ENCODE data around the gene SDSL. TPM values are rescaled to one million over a fixed set of nuclear protein-coding genes. Genes with fewer than 3 reads are reported as not detected.

Gene SDSL
- total RNA-seq, 2 donors from 2014 or later = 0.76 to 2.6 TPM

GRCh38 chr12:113467502-113468364, 45.6 kb downstream of the SDSL start:
- no peak for ATAC-seq
- H3K27me3 Mint-ChIP-seq = peaks cover 28 to 42% of the 10 kb centered on the region in 2 donors
- H3K9me3 Mint-ChIP-seq = no peaks in the 10 kb centered on the region
- H3K27ac Mint-ChIP-seq = no peak overlapping the region
- DNase-seq (ENCODE audit: low spot score) = no peak
- peaks cover 13 to 15% of the 10 kb centered on the region in 2 donors for H3K4me1 Mint-ChIP-seq (ENCODE audit: low read depth in 2 of 2)
- no peak overlapping the region for H3K4me3 Mint-ChIP-seq
- H3K36me3 Mint-ChIP-seq = peaks cover 6% of the 10 kb centered on the region

DNA sequence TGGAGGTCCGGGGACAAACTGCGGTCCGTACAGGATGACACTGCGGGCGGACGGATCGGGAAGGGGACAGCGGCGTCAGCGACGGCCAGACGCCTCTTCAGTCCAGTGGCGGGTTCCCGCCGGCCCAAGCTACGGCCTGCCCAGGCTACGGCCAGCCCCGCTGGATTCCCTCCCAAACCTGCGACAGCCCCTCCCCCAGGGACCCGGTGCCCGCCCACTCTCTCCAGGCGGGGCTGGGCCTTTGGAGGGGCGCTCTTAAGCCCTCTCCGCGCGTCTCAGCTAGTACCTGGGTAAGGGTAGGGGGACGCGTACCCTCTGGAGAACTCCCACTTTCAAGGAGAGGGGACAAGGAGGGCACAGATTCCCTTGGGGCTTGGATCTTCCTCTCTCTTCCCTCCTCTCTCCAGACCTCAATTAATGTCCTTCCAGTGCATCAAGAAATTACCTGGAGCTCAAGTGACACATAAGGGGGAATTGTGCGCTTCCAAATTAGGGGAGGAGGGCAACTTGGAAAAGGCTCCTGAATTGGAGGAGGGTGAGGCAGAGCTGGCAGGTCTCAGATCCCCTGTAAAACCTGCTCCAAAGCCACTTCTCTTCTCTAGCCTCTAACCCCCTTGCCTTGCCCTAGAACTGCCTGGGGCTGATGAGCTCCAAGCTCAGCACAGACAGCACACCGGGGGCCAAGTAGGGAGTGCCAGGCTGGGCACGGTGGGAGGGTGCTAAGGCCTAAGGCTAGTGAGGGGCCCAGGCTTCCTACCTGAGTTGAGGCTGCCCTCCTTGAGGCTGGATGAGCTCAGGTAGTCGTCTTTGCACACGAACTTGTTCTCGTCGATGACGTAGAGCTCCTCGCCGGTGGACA, 46.4 kb downstream of the SDSL start:
- Mint-ChIP-seq H3K36me3 (peaks cover 5% of the 10 kb centered on the region), H3K4me1 (ENCODE audit: low read depth in 2 of 2) (peaks cover 9 to 13% of the 10 kb centered on the region in 2 donors), H3K4me3 (no peak overlapping the region), H3K27ac (no peak overlapping the region), H3K9me3 (no peaks in the 10 kb centered on the region), H3K27me3 (peaks cover 29 to 47% of the 10 kb centered on the region in 2 donors)
- ATAC-seq = no peak
- DNase-seq (ENCODE audit: low spot score) = no peak

GRCh38 chr12:113469224-113469948, 47.2 kb downstream of the SDSL start:
- Mint-ChIP-seq H3K27ac (no peak overlapping the region), H3K9me3 (no peaks in the 10 kb centered on the region), H3K36me3 (no peaks in the 10 kb centered on the region), H3K4me3 (no peak overlapping the region), H3K4me1 (ENCODE audit: low read depth in 2 of 2) (peaks cover 4 to 11% of the 10 kb centered on the region in 2 donors), H3K27me3 (peaks cover 29 to 46% of the 10 kb centered on the region in 2 donors)
- ATAC-seq (no peak), DNase-seq (ENCODE audit: low spot score) (no peak)

GRCh38 chr12:113469949-113470743, 48.0 kb downstream of the SDSL start:
- ATAC-seq (no peak), DNase-seq (ENCODE audit: low spot score) (no peak)
- H3K9me3 Mint-ChIP-seq = no peaks in the 10 kb centered on the region
- H3K36me3 Mint-ChIP-seq = no peaks in the 10 kb centered on the region
- peaks cover 4 to 14% of the 10 kb centered on the region in 2 donors for H3K4me1 Mint-ChIP-seq (ENCODE audit: low read depth in 2 of 2)
- no peak overlapping the region for H3K27ac Mint-ChIP-seq
- peaks cover 37 to 52% of the 10 kb centered on the region in 2 donors for H3K27me3 Mint-ChIP-seq
- H3K4me3 Mint-ChIP-seq = no peak overlapping the region

DNA sequence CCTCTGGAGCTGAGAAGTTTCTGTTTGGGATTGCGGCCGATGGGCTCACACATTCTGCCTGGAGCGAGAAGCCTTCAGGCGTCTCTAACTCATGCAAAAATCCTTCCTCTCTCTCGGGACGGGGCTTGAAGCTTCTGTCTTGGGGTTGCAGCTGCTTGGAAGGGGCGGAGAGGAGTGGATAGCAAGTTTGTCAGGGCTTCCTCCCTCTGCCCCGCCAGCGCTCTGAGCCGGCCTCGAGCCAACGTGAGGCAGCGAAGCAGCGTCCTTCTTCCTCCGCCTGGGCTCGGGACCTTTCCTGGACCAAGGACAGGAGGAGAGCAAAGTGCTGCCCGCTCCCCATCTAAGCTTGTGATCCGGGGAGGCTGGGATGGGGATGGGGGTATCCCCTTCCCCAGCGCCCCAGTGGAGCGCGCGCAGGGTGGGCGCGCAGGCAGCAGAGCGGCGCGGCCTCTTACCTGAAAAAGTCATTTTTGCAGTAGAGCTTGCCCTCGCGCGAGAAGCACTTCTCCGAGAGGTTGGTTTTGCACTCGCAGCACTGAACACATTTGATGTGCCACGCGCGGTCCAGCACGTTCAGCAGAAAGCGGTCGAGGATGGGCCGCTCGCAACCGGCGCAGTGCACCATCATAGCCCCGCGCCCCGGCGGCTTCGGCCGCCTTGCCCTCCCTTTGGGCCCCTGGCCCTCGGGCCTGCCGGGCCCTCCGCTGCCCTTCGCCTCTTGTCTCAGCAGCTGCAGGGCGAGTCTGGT, 48.9 kb downstream of the SDSL start:
- no peak overlapping the region for H3K4me3 Mint-ChIP-seq
- no peak overlapping the region for H3K27ac Mint-ChIP-seq
- peaks cover 4 to 12% of the 10 kb centered on the region in 2 donors for H3K4me1 Mint-ChIP-seq (ENCODE audit: low read depth in 2 of 2)
- H3K27me3 Mint-ChIP-seq = peaks cover 38 to 57% of the 10 kb centered on the region in 2 donors
- no peaks in the 10 kb centered on the region for H3K36me3 Mint-ChIP-seq
- no peaks in the 10 kb centered on the region for H3K9me3 Mint-ChIP-seq
- no peak for ATAC-seq
- no peak for DNase-seq (ENCODE audit: low spot score)

GRCh38 chr12:113471619-113472171, 49.5 kb downstream of the SDSL start, which contains the start of gene LHX5:
LHX5 (minus strand) TSS chr12:113471871; CDS start chr12:113471498, 373 bp downstream.
- peaks cover 3 to 9% of the 10 kb centered on the region in 2 donors for H3K4me1 Mint-ChIP-seq (ENCODE audit: low read depth in 2 of 2)
- peaks cover 31 to 53% of the 10 kb centered on the region in 2 donors for H3K27me3 Mint-ChIP-seq
- no peak within 1 kb of the TSS for H3K27ac Mint-ChIP-seq
- H3K36me3 Mint-ChIP-seq = no peaks in the 10 kb centered on the region
- no peak for ATAC-seq
- DNase-seq (ENCODE audit: low spot score) = peak; percentile 18
- no peaks in the 10 kb centered on the region for H3K9me3 Mint-ChIP-seq
- H3K4me3 Mint-ChIP-seq = no peak within 1 kb of the TSS

GRCh38 chr12:113472191-113473121, 50.3 kb downstream of the SDSL start:
- H3K27ac Mint-ChIP-seq = no peak overlapping the region
- H3K4me1 Mint-ChIP-seq (ENCODE audit: low read depth in 2 of 2) = peaks cover 0 to 6% of the 10 kb centered on the region in 2 donors
- DNase-seq (ENCODE audit: low spot score) (no peak), ATAC-seq (no peak)
- H3K4me3 Mint-ChIP-seq = no peak overlapping the region
- H3K27me3 Mint-ChIP-seq = peaks cover 27 to 53% of the 10 kb centered on the region in 2 donors
- H3K36me3 Mint-ChIP-seq = no peaks in the 10 kb centered on the region
- H3K9me3 Mint-ChIP-seq = no peaks in the 10 kb centered on the region

DNA sequence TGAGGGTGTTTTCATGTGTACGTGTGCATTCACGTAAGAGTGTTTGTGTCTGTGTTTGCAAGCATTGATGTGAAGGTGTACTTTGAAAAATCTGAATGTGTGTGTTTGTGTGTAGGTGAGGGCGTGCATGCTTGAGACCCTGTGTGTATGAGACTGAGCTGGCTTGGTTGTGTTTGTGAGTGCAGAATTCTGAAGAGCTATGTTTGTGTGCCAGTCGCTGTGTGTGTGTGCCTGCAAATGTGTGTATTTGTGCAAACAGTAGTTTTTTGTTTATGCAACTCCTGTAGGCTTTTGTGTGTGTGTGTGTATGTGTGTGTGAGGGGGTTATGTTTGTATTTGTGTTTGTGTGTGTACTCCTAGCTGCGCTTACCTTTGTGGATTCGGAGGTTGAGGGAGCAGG, 51.2 kb downstream of the SDSL start:
- H3K9me3 Mint-ChIP-seq = no peaks in the 10 kb centered on the region
- no peak overlapping the region for H3K4me3 Mint-ChIP-seq
- ATAC-seq (no peak), DNase-seq (ENCODE audit: low spot score) (no peak)
- H3K36me3 Mint-ChIP-seq = no peaks in the 10 kb centered on the region
- H3K4me1 Mint-ChIP-seq (ENCODE audit: low read depth in 2 of 2) = peaks cover 0 to 6% of the 10 kb centered on the region in 2 donors
- peaks cover 33 to 57% of the 10 kb centered on the region in 2 donors for H3K27me3 Mint-ChIP-seq
- no peak overlapping the region for H3K27ac Mint-ChIP-seq

- Mint-ChIP-seq H3K4me3 (peak overlapping the region; percentile 11), H3K36me3 (peaks cover under 1% of the 10 kb centered on the region), H3K4me1 (ENCODE audit: low read depth in 2 of 2) (peaks cover 0 to 6% of the 10 kb centered on the region in 2 donors), H3K9me3 (no peaks in the 10 kb centered on the region), H3K27ac (no peak overlapping the region), H3K27me3 (peaks cover 37 to 54% of the 10 kb centered on the region in 2 donors)
- DNase-seq (ENCODE audit: low spot score) (no peak), ATAC-seq (no peak)
These were observed 51.8 kb downstream of the SDSL start for GRCh38 chr12:113473942-113474341.

DNA sequence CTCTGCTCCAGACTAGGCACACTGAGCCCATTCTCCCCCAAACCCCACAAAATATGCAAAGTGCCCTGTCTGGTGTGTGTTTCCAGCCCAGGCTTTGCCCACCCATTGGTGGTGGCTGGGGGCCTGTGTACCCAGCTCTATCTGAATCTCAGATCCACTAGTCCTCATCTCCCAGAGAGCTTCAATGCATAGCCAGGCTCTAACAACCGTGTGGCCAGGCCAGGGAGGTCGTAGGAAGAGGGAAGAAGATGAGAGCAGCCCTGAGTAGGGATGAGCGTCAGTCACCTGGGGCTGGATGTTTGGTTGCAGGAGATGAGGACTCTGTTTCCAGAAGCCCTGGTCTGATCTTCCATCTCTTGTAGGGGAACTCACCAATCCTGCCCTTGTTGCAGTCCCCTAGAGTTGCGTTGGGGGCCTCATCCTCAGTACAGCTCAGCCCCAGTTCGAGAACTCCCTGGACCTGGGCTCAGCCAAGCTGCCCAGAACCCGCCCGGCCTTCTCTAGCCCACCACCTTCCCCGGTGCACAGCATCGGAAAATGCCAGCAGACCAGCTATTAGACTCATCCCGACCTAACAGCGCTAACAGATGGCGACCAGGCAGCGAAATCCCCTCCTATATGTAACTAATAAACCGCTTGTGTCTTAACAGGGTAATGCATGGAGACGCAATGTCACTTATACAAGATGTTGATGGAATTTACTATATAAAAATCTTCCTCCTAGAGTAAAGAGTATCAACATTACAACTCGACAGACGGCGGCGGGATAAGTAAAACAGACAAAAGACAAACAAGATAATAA, 52.7 kb downstream of the SDSL start:
- Mint-ChIP-seq H3K27me3 (peaks cover 45 to 57% of the 10 kb centered on the region in 2 donors), H3K9me3 (no peaks in the 10 kb centered on the region), H3K36me3 (peaks cover 6% of the 10 kb centered on the region), H3K4me1 (ENCODE audit: low read depth in 2 of 2) (peaks cover 0 to 6% of the 10 kb centered on the region in 2 donors), H3K27ac (no peak overlapping the region), H3K4me3 (peak overlapping the region; percentile 11)
- ATAC-seq (no peak), DNase-seq (ENCODE audit: low spot score) (no peak)

Data from natural killer cell treated with Interleukin-12 subunit alpha and Interleukin-12 subunit beta and Interleukin-15 and Interleukin-18, amount 100 ng/mL, for 72 hours (primary cell).